K562 (cell line): ENCODE measurements around the gene ADPGK. TPM values are rescaled to one million over a fixed set of nuclear protein-coding genes. Genes with fewer than 3 reads are reported as not detected.

Experiments used
- DDX20 ChIP-seq: fragments of 450-650 bp; IDR thresholded peaks from 2 replicates; pipeline ENCODE4 v1.6.1; 2016; ENCODE audit warnings: missing genetic modification characterization, low read depth, mild to moderate bottlenecking, missing compliant biosample characterization, moderate library complexity
- ETV5 ChIP-seq: sonication (generic); formaldehyde crosslinking; IDR thresholded peaks from 2 replicates; pipeline ENCODE4 v1.4.0; 2020; ENCODE audit warnings: low read depth, mild to moderate bottlenecking, missing genetic modification reagents
- FOSL1 ChIP-seq: fragments of 200-800 bp; sonication (Bioruptor generic); conservative IDR thresholded peaks from 2 replicates; pipeline ENCODE4 v1.6.1; 2016; ENCODE audit warnings: missing genetic modification characterization, missing compliant biosample characterization
- GATAD2B ChIP-seq: fragments of 450-650 bp; IDR thresholded peaks from 2 replicates; pipeline ENCODE4 v1.6.1; 2017; ENCODE audit warnings: mild to moderate bottlenecking, borderline replicate concordance
- HLTF ChIP-seq: fragments of 450-650 bp; IDR thresholded peaks from 2 replicates; pipeline ENCODE4 v1.6.1; 2016
- MEF2A ChIP-seq: IDR thresholded peaks from 2 replicates; pipeline ENCODE4 v1.6.1; 2011; ENCODE audit warnings: low read depth, mild to moderate bottlenecking, low read length, moderate library complexity; ENCODE audit not compliant: control insufficient read depth
- NEUROD1 ChIP-seq: fragments of 150-350 bp; IDR thresholded peaks from 2 replicates; pipeline ENCODE4 v1.6.1; 2014; ENCODE audit warnings: borderline replicate concordance, low read length, low read depth; ENCODE audit not compliant: partially characterized antibody
- POLR2AphosphoS5 ChIP-seq: IDR thresholded peaks from 2 replicates; pipeline ENCODE4 v1.6.1; 2011; ENCODE audit warnings: mild to moderate bottlenecking, low read depth, low read length, moderate library complexity; ENCODE audit not compliant: control insufficient read depth, insufficient read depth
- THAP7 ChIP-seq: fragments of 250-450 bp; sonication (Bioruptor Pico); IDR thresholded peaks from 2 replicates; pipeline ENCODE4 v1.5.0; 2021
- ZBTB5 ChIP-seq: fragments of 450-650 bp; IDR thresholded peaks from 2 replicates; pipeline ENCODE4 v1.6.1; 2017; ENCODE audit warnings: antibody characterized with exemption
- ZC3H8 ChIP-seq: fragments of 450-650 bp; IDR thresholded peaks from 2 replicates; pipeline ENCODE4 v1.6.1; 2017
- ZNF146 ChIP-seq: IDR thresholded peaks from one replicate; pipeline ENCODE4 v1.6.1; 2018; ENCODE audit warnings: missing compliant biosample characterization; ENCODE audit not compliant: unreplicated experiment
- ZNF444 ChIP-seq: fragments of 250-450 bp; sonication (Bioruptor Pico); IDR thresholded peaks from 2 replicates; pipeline ENCODE4 v1.4.0; 2020; ENCODE audit warnings: mild to moderate bottlenecking, moderate library complexity
- ZNF778 ChIP-seq: fragments of 450-650 bp; formaldehyde crosslinking; IDR thresholded peaks from 2 replicates; pipeline ENCODE4 v1.4.0; 2020; ENCODE audit warnings: mild to moderate bottlenecking, moderate library complexity
- polyA plus RNA-seq, 8 experiments: library from polyadenylated mRNA; depleted of rRNA in 4 of 8; stranded (reverse) in 5 of 8; unstranded in 3 of 8; fragments of >200 nt; fragmentation: Nextera tagmentation in 2 of 8; fragmentation: Illumina TruSeq in 1 of 8; extraction: Ambion mirVana in 2 of 8; extraction: Trizol in 1 of 8; gene quantifications; 2 replicates each; pipeline versions ENCODE4 v1.2.1 to v1.2.3, GENCODE V29; 2011 to 2014; ENCODE audit warnings: inconsistent platforms in 1 of 8, missing spikeins in 1 of 8
- total RNA-seq, 7 experiments: library from RNA; depleted of rRNA in 6 of 7; stranded (reverse); fragments of >200 nt in 6 of 7; fragmentation: Illumina TruSeq in 2 of 7; extraction: Trizol in 2 of 7; gene quantifications; 2 replicates each; pipeline versions ENCODE4 v1.2.1 to v1.2.3, GENCODE V29; 2011 to 2021; ENCODE audit warnings: low replicate concordance in 1 of 7
- TF ChIP-seq, protein P1 (sequence below): fragments of 200-400 bp; formaldehyde crosslinking; IDR thresholded peaks from 2 replicates; pipeline ENCODE4 v1.6.1; 2017; ENCODE audit warnings: mild to moderate bottlenecking, low read depth, low read length, moderate library complexity
- TF ChIP-seq, protein P2 (sequence below): fragments of 450-650 bp; formaldehyde crosslinking; IDR thresholded peaks from 2 replicates; pipeline ENCODE4 v1.4.0; 2022; ENCODE audit warnings: mild to moderate bottlenecking, moderate library complexity
- TF ChIP-seq, protein P3 (sequence below), 2 experiments: fragments of 200-800 bp in 1 of 2; sonication (Bioruptor generic) in 1 of 2; sonication (generic) in 1 of 2; formaldehyde crosslinking in 1 of 2; IDR thresholded peaks in 1 of 2; conservative IDR thresholded peaks in 1 of 2; 2 replicates each; pipeline versions ENCODE4 v1.5.0 to v1.6.1; 2016 to 2020; ENCODE audit warnings: missing compliant biosample characterization in 1 of 2, missing genetic modification characterization in 1 of 2, missing genetic modification reagents in 1 of 2
- TF ChIP-seq, protein P4 (sequence below): fragments of 250-450 bp; sonication (Bioruptor Pico); IDR thresholded peaks from 2 replicates; pipeline ENCODE4 v1.4.0; 2020

ADPGK gene
- total and polyA plus RNA-seq, 9 of the 15 experiments (the other 6 are each of a cell fraction or from before 2014, with no cell fraction given): 13.4 to 97.4 (median 48.5) TPM

GRCh38 chr15:72783640-72784455, at the start of gene ADPGK (continued):
- TF ChIP-seq THAP7 (CRISPR knock-in tag) (no peak), ZNF444 (CRISPR knock-in tag) (no peak), ZNF146 (CRISPR knock-in tag) (no peak), HLTF (no peak), FOSL1 (tag) (no peak), GATAD2B (peak; percentile 70; the same call in 1 of the 2 replicates), ETV5 (peak; percentile 85), ZBTB5 (no peak), ZNF778 (CRISPR knock-in tag) (no peak), NEUROD1 (peak; percentile 68), MEF2A (0 out of 2 replicates have a peak, but pooled peaks have one; percentile 20), POLR2AphosphoS5 (peak; percentile 78; the same call in 1 of the 2 replicates), DDX20 (tag) (no peak), ZC3H8 (no peak)
- TF ChIP-seq, protein P1, sequence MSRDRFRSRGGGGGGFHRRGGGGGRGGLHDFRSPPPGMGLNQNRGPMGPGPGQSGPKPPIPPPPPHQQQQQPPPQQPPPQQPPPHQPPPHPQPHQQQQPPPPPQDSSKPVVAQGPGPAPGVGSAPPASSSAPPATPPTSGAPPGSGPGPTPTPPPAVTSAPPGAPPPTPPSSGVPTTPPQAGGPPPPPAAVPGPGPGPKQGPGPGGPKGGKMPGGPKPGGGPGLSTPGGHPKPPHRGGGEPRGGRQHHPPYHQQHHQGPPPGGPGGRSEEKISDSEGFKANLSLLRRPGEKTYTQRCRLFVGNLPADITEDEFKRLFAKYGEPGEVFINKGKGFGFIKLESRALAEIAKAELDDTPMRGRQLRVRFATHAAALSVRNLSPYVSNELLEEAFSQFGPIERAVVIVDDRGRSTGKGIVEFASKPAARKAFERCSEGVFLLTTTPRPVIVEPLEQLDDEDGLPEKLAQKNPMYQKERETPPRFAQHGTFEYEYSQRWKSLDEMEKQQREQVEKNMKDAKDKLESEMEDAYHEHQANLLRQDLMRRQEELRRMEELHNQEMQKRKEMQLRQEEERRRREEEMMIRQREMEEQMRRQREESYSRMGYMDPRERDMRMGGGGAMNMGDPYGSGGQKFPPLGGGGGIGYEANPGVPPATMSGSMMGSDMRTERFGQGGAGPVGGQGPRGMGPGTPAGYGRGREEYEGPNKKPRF: no peak
- TF ChIP-seq, protein P2, sequence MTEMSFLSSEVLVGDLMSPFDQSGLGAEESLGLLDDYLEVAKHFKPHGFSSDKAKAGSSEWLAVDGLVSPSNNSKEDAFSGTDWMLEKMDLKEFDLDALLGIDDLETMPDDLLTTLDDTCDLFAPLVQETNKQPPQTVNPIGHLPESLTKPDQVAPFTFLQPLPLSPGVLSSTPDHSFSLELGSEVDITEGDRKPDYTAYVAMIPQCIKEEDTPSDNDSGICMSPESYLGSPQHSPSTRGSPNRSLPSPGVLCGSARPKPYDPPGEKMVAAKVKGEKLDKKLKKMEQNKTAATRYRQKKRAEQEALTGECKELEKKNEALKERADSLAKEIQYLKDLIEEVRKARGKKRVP (CRISPR knock-in tag): 0 out of 2 replicates have a peak, but pooled peaks have one; percentile 13
- TF ChIP-seq, protein P3, sequence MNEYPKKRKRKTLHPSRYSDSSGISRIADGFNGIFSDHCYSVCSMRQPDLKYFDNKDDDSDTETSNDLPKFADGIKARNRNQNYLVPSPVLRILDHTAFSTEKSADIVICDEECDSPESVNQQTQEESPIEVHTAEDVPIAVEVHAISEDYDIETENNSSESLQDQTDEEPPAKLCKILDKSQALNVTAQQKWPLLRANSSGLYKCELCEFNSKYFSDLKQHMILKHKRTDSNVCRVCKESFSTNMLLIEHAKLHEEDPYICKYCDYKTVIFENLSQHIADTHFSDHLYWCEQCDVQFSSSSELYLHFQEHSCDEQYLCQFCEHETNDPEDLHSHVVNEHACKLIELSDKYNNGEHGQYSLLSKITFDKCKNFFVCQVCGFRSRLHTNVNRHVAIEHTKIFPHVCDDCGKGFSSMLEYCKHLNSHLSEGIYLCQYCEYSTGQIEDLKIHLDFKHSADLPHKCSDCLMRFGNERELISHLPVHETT (CRISPR knock-in tag; conservative IDR thresholded peaks at IDR 0.05 in 1 of 2, IDR thresholded peaks at IDR 0.05 in 1 of 2): 0 out of 4 replicates have a peak, but pooled peaks of 1 of the 2 experiments have one; percentile 51
- TF ChIP-seq, protein P4, sequence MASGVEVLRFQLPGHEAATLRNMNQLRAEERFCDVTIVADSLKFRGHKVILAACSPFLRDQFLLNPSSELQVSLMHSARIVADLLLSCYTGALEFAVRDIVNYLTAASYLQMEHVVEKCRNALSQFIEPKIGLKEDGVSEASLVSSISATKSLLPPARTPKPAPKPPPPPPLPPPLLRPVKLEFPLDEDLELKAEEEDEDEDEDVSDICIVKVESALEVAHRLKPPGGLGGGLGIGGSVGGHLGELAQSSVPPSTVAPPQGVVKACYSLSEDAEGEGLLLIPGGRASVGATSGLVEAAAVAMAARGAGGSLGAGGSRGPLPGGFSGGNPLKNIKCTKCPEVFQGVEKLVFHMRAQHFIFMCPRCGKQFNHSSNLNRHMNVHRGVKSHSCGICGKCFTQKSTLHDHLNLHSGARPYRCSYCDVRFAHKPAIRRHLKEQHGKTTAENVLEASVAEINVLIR (CRISPR knock-in tag): peak; percentile 100
